Measurements from ENCODE around the gene CNPY1.

CNPY1 gene

DNA sequence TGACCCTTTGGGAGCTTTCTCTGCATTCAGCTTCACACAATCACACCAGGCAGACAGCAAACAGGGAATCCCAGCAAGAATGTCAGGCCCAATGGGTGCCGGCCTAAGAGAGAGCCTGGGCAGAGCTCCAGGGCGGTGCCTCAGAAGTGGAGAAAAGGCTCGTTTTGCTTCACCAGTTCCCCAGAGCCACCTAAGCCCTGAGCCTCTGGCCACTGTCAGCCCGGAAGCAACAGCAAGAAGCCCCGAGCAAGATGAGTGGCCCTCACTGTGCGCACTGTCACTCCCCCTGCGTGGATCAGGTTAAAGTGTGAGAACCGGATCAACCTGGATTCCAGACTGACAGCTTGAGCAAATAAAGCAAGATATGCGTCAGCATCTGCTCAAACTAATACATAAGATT is 14.7 kb downstream of the CNPY1 start:
- no peak for DNase-seq (ENCODE audit: low read depth)
- TF ChIP-seq, protein P1, sequence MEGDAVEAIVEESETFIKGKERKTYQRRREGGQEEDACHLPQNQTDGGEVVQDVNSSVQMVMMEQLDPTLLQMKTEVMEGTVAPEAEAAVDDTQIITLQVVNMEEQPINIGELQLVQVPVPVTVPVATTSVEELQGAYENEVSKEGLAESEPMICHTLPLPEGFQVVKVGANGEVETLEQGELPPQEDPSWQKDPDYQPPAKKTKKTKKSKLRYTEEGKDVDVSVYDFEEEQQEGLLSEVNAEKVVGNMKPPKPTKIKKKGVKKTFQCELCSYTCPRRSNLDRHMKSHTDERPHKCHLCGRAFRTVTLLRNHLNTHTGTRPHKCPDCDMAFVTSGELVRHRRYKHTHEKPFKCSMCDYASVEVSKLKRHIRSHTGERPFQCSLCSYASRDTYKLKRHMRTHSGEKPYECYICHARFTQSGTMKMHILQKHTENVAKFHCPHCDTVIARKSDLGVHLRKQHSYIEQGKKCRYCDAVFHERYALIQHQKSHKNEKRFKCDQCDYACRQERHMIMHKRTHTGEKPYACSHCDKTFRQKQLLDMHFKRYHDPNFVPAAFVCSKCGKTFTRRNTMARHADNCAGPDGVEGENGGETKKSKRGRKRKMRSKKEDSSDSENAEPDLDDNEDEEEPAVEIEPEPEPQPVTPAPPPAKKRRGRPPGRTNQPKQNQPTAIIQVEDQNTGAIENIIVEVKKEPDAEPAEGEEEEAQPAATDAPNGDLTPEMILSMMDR (IDR thresholded peaks at IDR 0.05; ENCODE audit: low read depth, low read length, missing control alignments), result no peak
- no peak overlapping the region for H3K4me3 ChIP-seq (ENCODE audit: low read depth, low read length)
- in situ Hi-C loops (cut with HindIII; ENCODE audit: low sequenced_read_pairs), result no loop called here

DNA sequence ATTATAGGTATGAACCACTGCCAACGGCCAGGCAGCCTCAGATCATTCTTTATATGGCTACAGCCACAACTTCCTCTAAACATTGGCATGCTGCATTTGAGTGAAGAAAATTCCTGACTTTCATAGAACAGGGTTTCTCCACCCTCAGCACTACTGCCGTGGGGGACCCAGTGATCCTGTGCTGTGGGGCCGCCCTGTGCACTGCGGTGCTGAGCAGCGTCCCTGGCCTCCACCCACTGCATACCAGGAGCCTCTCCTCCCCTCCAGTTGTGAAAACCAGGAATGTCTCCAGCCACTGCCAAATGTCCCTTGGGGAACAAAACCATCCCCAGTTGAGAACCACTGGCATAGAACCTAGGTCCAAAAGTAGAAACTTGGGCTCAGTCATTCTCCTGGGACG is 15.8 kb downstream of the CNPY1 start:
- TF ChIP-seq, protein P1 (IDR thresholded peaks at IDR 0.05; ENCODE audit: low read depth, low read length, missing control alignments), result no peak
- in situ Hi-C loops (cut with HindIII; ENCODE audit: low sequenced_read_pairs), result no loop called here
- no peak for DNase-seq (ENCODE audit: low read depth)
- no peak overlapping the region for H3K4me3 ChIP-seq (ENCODE audit: low read depth, low read length)

DNA sequence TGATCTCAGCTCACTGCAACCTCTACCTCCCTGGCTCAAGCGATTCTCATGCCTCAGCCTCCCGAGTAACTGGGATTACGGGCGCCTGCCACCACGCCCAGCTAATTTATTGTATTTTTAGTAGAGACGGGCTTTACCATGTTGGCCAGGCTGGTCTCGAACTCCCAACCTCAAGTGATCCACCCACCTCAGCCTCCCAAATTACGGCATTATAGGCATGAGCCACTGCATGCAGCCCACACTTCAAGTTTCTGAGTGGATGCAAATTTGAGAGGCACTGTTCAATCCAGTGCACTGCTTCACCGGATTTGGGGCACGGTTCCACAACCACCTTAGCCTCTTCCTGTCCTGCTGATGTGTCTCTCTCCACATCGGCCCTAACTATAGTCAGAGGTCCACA is 16.5 kb downstream of the CNPY1 start:
- in situ Hi-C loops (cut with HindIII; ENCODE audit: low sequenced_read_pairs), result no loop called here
- H3K4me3 ChIP-seq (ENCODE audit: low read depth, low read length), result no peak overlapping the region
- DNase-seq (ENCODE audit: low read depth), result no peak
- TF ChIP-seq, protein P1 (IDR thresholded peaks at IDR 0.05; ENCODE audit: low read depth, low read length, missing control alignments), result no peak

DNA sequence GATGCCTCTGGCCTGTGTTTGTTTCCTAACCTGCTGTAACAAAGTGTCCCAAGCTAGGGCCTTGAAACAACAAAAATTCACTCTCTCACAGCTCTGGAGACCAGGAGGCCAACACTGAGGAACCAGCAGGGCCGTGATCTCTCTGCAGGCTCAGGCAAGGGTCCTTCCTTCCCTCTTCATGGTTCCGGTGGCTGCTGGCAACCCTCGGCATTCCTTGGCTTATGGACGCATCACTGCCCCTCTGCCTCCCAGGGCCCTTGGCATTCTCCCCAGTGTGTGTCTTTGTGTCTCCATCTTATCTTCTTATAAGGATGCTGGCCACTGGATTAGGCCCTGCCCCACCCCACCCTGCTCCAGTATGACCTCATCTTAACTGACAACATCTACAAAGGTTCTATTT is 17.0 kb downstream of the CNPY1 start:
- no peak overlapping the region for H3K4me3 ChIP-seq (ENCODE audit: low read depth, low read length)
- TF ChIP-seq, protein P1 (IDR thresholded peaks at IDR 0.05; ENCODE audit: low read depth, low read length, missing control alignments), result no peak
- in situ Hi-C loops (cut with HindIII; ENCODE audit: low sequenced_read_pairs), result no loop called here
- DNase-seq (ENCODE audit: low read depth), result no peak

DNA sequence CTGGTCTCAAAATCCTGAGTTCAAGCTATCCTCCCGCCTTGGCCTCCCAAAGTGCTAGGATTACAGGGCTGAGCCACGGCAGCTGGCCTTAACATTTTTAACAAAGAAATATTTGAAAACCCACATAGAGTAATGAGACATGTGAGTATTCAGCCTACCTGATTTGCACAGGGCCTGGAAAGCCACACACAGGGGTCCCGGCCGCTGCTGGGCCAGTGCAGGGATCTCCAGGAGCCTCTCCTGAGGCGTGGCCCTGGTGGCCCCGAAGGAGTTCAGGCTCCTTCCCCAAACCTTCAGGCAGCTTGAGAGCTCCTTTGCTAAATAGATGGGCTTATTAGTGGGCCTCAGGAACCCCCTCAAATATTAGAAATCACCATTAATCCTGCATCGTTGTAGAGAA is 18.7 kb downstream of the CNPY1 start:
- DNase-seq (ENCODE audit: low read depth), result no peak
- in situ Hi-C loops (cut with HindIII; ENCODE audit: low sequenced_read_pairs), result no loop called here
- TF ChIP-seq, protein P1 (IDR thresholded peaks at IDR 0.05; ENCODE audit: low read depth, low read length, missing control alignments), result no peak
- H3K4me3 ChIP-seq (ENCODE audit: low read depth, low read length), result no peak overlapping the region

DNA sequence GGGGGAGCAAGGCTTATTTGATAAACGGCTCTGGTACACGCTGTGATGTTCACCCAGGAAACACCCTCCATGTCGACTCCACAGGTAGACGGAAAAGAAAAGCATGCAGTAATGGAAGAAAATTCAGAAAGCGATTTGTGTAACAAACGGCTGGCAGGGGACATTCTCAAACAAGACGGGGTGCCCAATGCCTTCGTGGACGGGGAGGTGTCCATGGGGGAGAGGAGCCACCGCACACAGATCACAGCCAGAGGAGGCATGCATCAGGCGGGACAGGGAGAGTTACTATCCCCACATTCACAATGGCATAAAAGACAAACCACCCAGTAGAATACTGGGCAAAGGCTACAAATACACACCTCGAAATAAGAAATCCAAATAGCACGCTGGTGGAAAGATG is 20.1 kb downstream of the CNPY1 start:
- TF ChIP-seq, protein P1 (IDR thresholded peaks at IDR 0.05; ENCODE audit: low read depth, low read length, missing control alignments), result no peak
- in situ Hi-C loops (cut with HindIII; ENCODE audit: low sequenced_read_pairs), result no loop called here
- H3K4me3 ChIP-seq (ENCODE audit: low read depth, low read length), result no peak overlapping the region
- DNase-seq (ENCODE audit: low read depth), result no peak

DNA sequence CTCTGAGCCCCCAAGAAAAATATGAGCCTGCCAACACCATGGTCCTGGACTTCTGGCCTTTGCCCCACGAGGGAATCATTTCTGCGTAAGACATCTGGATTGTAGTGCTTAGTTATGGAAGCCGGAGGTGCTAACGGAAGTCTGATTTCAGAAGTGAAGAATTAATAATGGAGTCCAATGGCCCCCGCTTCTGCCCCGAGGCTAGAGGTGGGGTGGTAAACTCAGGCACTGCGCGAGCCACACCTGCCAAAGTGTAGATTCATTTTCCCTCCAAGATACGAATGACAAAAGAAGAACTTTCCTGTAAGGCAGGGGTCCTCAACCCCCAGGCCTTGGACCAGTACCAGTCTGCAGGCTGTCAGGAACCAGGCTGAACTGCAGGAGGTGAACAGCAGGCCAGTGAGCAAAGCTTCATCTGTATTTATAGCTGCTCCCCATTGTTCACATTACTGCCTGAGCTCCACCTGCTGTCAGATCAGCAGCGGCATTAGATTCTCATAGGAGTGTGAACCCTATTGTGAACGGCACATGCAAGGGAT is 22.3 kb downstream of the CNPY1 start:
- in situ Hi-C loops (cut with HindIII; ENCODE audit: low sequenced_read_pairs), result no loop called here
- TF ChIP-seq, protein P1 (IDR thresholded peaks at IDR 0.05; ENCODE audit: low read depth, low read length, missing control alignments), result no peak
- H3K4me3 ChIP-seq (ENCODE audit: low read depth, low read length), result no peak overlapping the region
- no peak for DNase-seq (ENCODE audit: low read depth)
